ENCODE results near the gene SMYD2. TPM values are rescaled to one million over a fixed set of nuclear protein-coding genes. Genes with fewer than 3 reads are reported as not detected.

SMYD2 gene
- total and polyA plus RNA-seq, 2 of the 8 experiments (the other 6 are each of a cell fraction or from before 2014, with no cell fraction given): 3.0 to 5.2 TPM

GRCh38 chr1:214383381-214384372, 102.7 kb downstream of the SMYD2 start:
- Histone ChIP-seq H2BK120ac (replicated peaks; ENCODE audit: low read depth, low read length) (no peak overlapping the region), H2BK20ac (ENCODE audit: low read length) (no peak overlapping the region), H3K4me2 (ENCODE audit: insufficient read depth in 1 of 2, low read depth in 2 of 2, low read length in 2 of 2) (no peak overlapping the region), H2AFZ (ENCODE audit: low read length) (no peak overlapping the region), H4K91ac (replicated peaks; ENCODE audit: insufficient read length, low read length) (no peak overlapping the region), H4K20me1 (replicated peaks in 1 of 2; ENCODE audit: control insufficient read depth in 1 of 2, insufficient read depth in 2 of 2, low read length in 2 of 2) (no peaks in the 10 kb centered on the region), H3K9me3 (ENCODE audit: insufficient read depth in 2 of 2, low read depth in 1 of 2, low read length in 1 of 2) (no peaks in the 10 kb centered on the region), H3K4me3 (ENCODE audit: extremely low read depth in 1 of 4, insufficient read depth in 2 of 4, low read depth in 3 of 4, low read length in 4 of 4) (no peak overlapping the region), H2BK5ac (ENCODE audit: low read depth, low read length) (no peak overlapping the region; the same call in 1 of the 2 replicates), H3K56ac (replicated peaks; ENCODE audit: insufficient read length, low read depth, low read length) (no peak overlapping the region), H3K18ac (ENCODE audit: extremely low read depth, low read length) (no peak overlapping the region), H3K4me1 (replicated peaks in 1 of 4; ENCODE audit: control insufficient read depth in 3 of 4, insufficient read depth in 4 of 4, low read length in 3 of 4) (peaks cover 0 to 13% (median 8%) of the 10 kb centered on the region in 4 experiments; a peak in 3 of 7 replicates), H3K23me2 (ENCODE audit: low read depth, low read length) (no peaks in the 10 kb centered on the region), H3K4ac (replicated peaks; ENCODE audit: insufficient read length, low read depth, low read length) (no peak overlapping the region), H3K27me3 (replicated peaks in 1 of 4; ENCODE audit: control insufficient read depth in 3 of 4, extremely low read depth in 1 of 4, insufficient read depth in 3 of 4, low read length in 3 of 4) (no peaks in the 10 kb centered on the region), H4K5ac (ENCODE audit: insufficient read length, low read depth, low read length) (no peak overlapping the region), H3K14ac (ENCODE audit: insufficient read length) (no peak overlapping the region), H3K9ac (replicated peaks in 1 of 4; ENCODE audit: extremely low read depth in 1 of 4, low read depth in 3 of 4, low read length in 3 of 4) (no peak overlapping the region), H3K79me2 (ENCODE audit: control insufficient read depth in 1 of 2, insufficient read depth in 2 of 2, low read length in 2 of 2) (no peaks in the 10 kb centered on the region; a peak in 1 of 4 replicates), H2BK15ac (ENCODE audit: low read length) (no peak overlapping the region), H2BK12ac (ENCODE audit: low read depth, low read length) (no peak overlapping the region), H3K79me1 (ENCODE audit: low read depth, low read length) (no peaks in the 10 kb centered on the region; the same call in 1 of the 2 replicates), H4K8ac (ENCODE audit: extremely low read depth, insufficient read depth, low read length) (peak overlapping the region; percentile 17; the same call in 1 of the 2 replicates), H2AK5ac (ENCODE audit: low read depth, low read length) (no peak overlapping the region), H3K36me3 (ENCODE audit: control insufficient read depth in 2 of 4, insufficient read depth in 4 of 4, low read length in 3 of 4) (peaks cover 14 to 38% (median 21%) of the 10 kb centered on the region in 4 experiments), H3K27ac (ENCODE audit: low read depth, low read length) (no peak overlapping the region; the same call in 1 of the 2 replicates), H3K23ac (ENCODE audit: insufficient read length) (no peak overlapping the region)
- ChIA-PET CTCF (ENCODE audit: partially characterized antibody) (interaction anchor here (0.6 to 1.9 kb wide), 3 partner anchors 38 to 201 kb away, joined by 3 to 7 read pairs (median 3); no protein-coding TSS in a partner anchor), POLR2A (ENCODE audit: partially characterized antibody) (interaction anchor here (0.6 kb wide), 1 partner anchor 52 kb away, joined by 3 read pairs; no protein-coding TSS in a partner anchor)
- 96% methylated on average over 44 of the region's 45 CpGs; no CpG with 5 or more reads in 1 of the 2 experiments for WGBS, 2 experiments (ENCODE audit: extremely low coverage in 1 of 2, insufficient coverage in 1 of 2, insufficient read length in 1 of 2, insufficient replicate concordance in 2 of 2, low coverage in 1 of 2, low lambda C conversion rate in 2 of 2, missing lambda C conversion rate in 1 of 2)
- no peak for FAIRE-seq
- DNase-seq (ENCODE audit: low read depth in 1 of 2, low spot score in 2 of 2): no peak
- TF ChIP-seq FOSL1 (IDR thresholded peaks at IDR 0.05; ENCODE audit: insufficient read depth, low read depth, low read length) (no peak), CREB1 (IDR thresholded peaks at IDR 0.05) (no peak), KDM5A (IDR thresholded peaks at IDR 0.05; ENCODE audit: low read length) (no peak), SIRT6 (IDR thresholded peaks at IDR 0.05; ENCODE audit: low read length) (no peak), SAP30 (IDR thresholded peaks at IDR 0.05; ENCODE audit: insufficient read depth, insufficient replicate concordance, low read length) (no peak), CHD1 (IDR thresholded peaks at IDR 0.05; ENCODE audit: low read depth, low read length) (no peak), CTBP2 (IDR thresholded peaks at IDR 0.05; ENCODE audit: borderline replicate concordance, insufficient read depth, insufficient read length, low read length) (no peak), SP1 (IDR thresholded peaks at IDR 0.05; ENCODE audit: low read depth, low read length) (no peak), TCF12 (IDR thresholded peaks at IDR 0.05; ENCODE audit: low read depth, low read length) (no peak), ASH2L (IDR thresholded peaks at IDR 0.05; ENCODE audit: low read length) (no peak), YY1 (IDR thresholded peaks at IDR 0.05; ENCODE audit: low read depth, low read length) (no peak), HDAC6 (IDR thresholded peaks at IDR 0.05; ENCODE audit: low read depth, low read length) (no peak)

All from H1 (cell line).